GM23338 (cell line): ENCODE data around the gene PIM2. TPM values are rescaled to one million over a fixed set of nuclear protein-coding genes. Genes with fewer than 3 reads are reported as not detected.

Experiments
- REST ChIP-seq: IDR thresholded peaks from one replicate; pipeline ENCODE4 v1.6.1; 2018; ENCODE audit warnings: antibody characterized with exemption; ENCODE audit not compliant: unreplicated experiment
- ZNF114 ChIP-seq: fragments of 250-450 bp; sonication (Bioruptor Pico); IDR thresholded peaks from 2 replicates; pipeline ENCODE4 v1.5.0; 2020; ENCODE audit warnings: mild to moderate bottlenecking, moderate library complexity
- ZNF331 ChIP-seq: fragments of 250-450 bp; sonication (Bioruptor Pico); IDR thresholded peaks from 2 replicates; pipeline ENCODE4 v1.5.0; 2020; ENCODE audit warnings: low read depth, mild to moderate bottlenecking, moderate library complexity
- polyA plus RNA-seq: library from polyadenylated mRNA; unstranded; fragments of >200 nt; fragmentation: Nextera tagmentation; extraction: Ambion mirVana; gene quantifications from 2 replicates; pipeline ENCODE4 v1.2.1, GENCODE V29; 2016
- small RNA-seq: library from RNA; depleted of rRNA; stranded (forward); fragments of <200 nt; gene quantifications from one replicate; pipeline ENCODE3, GENCODE V24; 2014; ENCODE audit warnings: low replicate concordance
- total RNA-seq: library from RNA; depleted of rRNA; stranded (reverse); fragments of >200 nt; shearing (Covaris generic); gene quantifications from 2 replicates; pipeline ENCODE4 v1.2.3, GENCODE V29; 2014; rRNA removed

The PIM2 gene
- total and polyA plus RNA-seq, 2 experiments from 2014 or later: 237 to 359 TPM

GRCh38 chrX:48864210-48864609, 54.6 kb downstream of the PIM2 start (continued):
- no peak for TF ChIP-seq REST
- TF ChIP-seq ZNF114 (CRISPR knock-in tag): no peak
- no peak for TF ChIP-seq ZNF331 (CRISPR knock-in tag)

Small RNA genes within 50 kb of the gene (small RNA-seq; reads per million reads assigned to genes)
- not detected for gene RNU6-722P

Other genes starting within 250 kb of the PIM2 start
- 0.12 and 0.56 TPM in 2 replicates for gene WAS, start 235.2 kb downstream of the PIM2 start, total RNA-seq
- gene WAS, start 235.2 kb downstream of the PIM2 start, polyA plus RNA-seq: 0.12 and 0.32 TPM in 2 replicates
- 14.1 and 15.2 TPM in 2 replicates for gene SUV39H1, start 222.3 kb downstream of the PIM2 start, total RNA-seq
- gene SUV39H1, start 222.3 kb downstream of the PIM2 start, polyA plus RNA-seq: 9.0 and 9.5 TPM in 2 replicates
- not detected in 2 replicates for gene GLOD5, start 157.3 kb downstream of the PIM2 start, total RNA-seq
- gene GLOD5, start 157.3 kb downstream of the PIM2 start, polyA plus RNA-seq: not detected in 2 replicates
- gene GATA1, start 132.4 kb downstream of the PIM2 start, total RNA-seq: not detected in 2 replicates
- gene GATA1, start 132.4 kb downstream of the PIM2 start, polyA plus RNA-seq: not detected in 2 replicates
- 49.8 and 61.2 TPM in 2 replicates for gene HDAC6, start 117.0 kb downstream of the PIM2 start, total RNA-seq
- 29.7 and 33.0 TPM in 2 replicates for gene HDAC6, start 117.0 kb downstream of the PIM2 start, polyA plus RNA-seq
- 1.3 TPM in 1 of 2 replicates, not detected in the other for gene ERAS, start 92.5 kb downstream of the PIM2 start, total RNA-seq
- 1.7 and 2.4 TPM in 2 replicates for gene ERAS, start 92.5 kb downstream of the PIM2 start, polyA plus RNA-seq
- 4.0 and 15.6 TPM in 2 replicates for gene PCSK1N, start 83.4 kb downstream of the PIM2 start, total RNA-seq
- 12.8 and 16.5 TPM in 2 replicates for gene PCSK1N, start 83.4 kb downstream of the PIM2 start, polyA plus RNA-seq
- gene TIMM17B, start 21.3 kb downstream of the PIM2 start, total RNA-seq: 61.3 and 67.1 TPM in 2 replicates
- 147 and 158 TPM in 2 replicates for gene TIMM17B, start 21.3 kb downstream of the PIM2 start, polyA plus RNA-seq
- gene PQBP1, start 21.1 kb downstream of the PIM2 start, total RNA-seq: 53.2 and 63.4 TPM in 2 replicates
- gene PQBP1, start 21.1 kb downstream of the PIM2 start, polyA plus RNA-seq: 121 and 130 TPM in 2 replicates
- 16.4 and 17.7 TPM in 2 replicates for gene SLC35A2, start 7.4 kb downstream of the PIM2 start, total RNA-seq
- 13.0 and 20.6 TPM in 2 replicates for gene SLC35A2, start 7.4 kb downstream of the PIM2 start, polyA plus RNA-seq
- gene OTUD5, start 38.6 kb upstream of the PIM2 start, total RNA-seq: 45.4 and 56.5 TPM in 2 replicates
- gene OTUD5, start 38.6 kb upstream of the PIM2 start, polyA plus RNA-seq: 23.5 and 28.7 TPM in 2 replicates
- 5.3 and 5.6 TPM in 2 replicates for gene KCND1, start 52.8 kb upstream of the PIM2 start, total RNA-seq
- 2.7 and 3.2 TPM in 2 replicates for gene KCND1, start 52.8 kb upstream of the PIM2 start, polyA plus RNA-seq
- 32.7 and 39.1 TPM in 2 replicates for gene GRIPAP1, start 83.2 kb upstream of the PIM2 start, total RNA-seq
- gene GRIPAP1, start 83.2 kb upstream of the PIM2 start, polyA plus RNA-seq: 57.1 and 62.2 TPM in 2 replicates
- 63.3 and 83.8 TPM in 2 replicates for gene TFE3, start 124.3 kb upstream of the PIM2 start, total RNA-seq
- 20.8 and 21.4 TPM in 2 replicates for gene TFE3, start 124.3 kb upstream of the PIM2 start, polyA plus RNA-seq
- 6.8 and 9.9 TPM in 2 replicates for gene CCDC120, start 140.0 kb upstream of the PIM2 start, total RNA-seq
- 3.3 and 3.6 TPM in 2 replicates for gene CCDC120, start 140.0 kb upstream of the PIM2 start, polyA plus RNA-seq
- 6.3 and 7.7 TPM in 2 replicates for gene PRAF2, start 155.0 kb upstream of the PIM2 start, total RNA-seq
- 22.1 and 24.3 TPM in 2 replicates for gene PRAF2, start 155.0 kb upstream of the PIM2 start, polyA plus RNA-seq
- 26.2 and 36.2 TPM in 2 replicates for gene WDR45, start 160.9 kb upstream of the PIM2 start, total RNA-seq
- 24.9 and 28.8 TPM in 2 replicates for gene WDR45, start 160.9 kb upstream of the PIM2 start, polyA plus RNA-seq
- gene GPKOW, start 204.7 kb upstream of the PIM2 start, total RNA-seq: 15.1 and 22.9 TPM in 2 replicates
- gene GPKOW, start 204.7 kb upstream of the PIM2 start, polyA plus RNA-seq: 8.1 and 9.5 TPM in 2 replicates
- gene MAGIX, start 243.7 kb upstream of the PIM2 start, total RNA-seq: 0.83 and 2.1 TPM in 2 replicates
- gene MAGIX, start 243.7 kb upstream of the PIM2 start, polyA plus RNA-seq: 0.66 and 1.6 TPM in 2 replicates